H1 (cell line): ENCODE results near the gene SGSH. TPM values are rescaled to one million over a fixed set of nuclear protein-coding genes. Genes with fewer than 3 reads are reported as not detected.

Experiments used
- HDAC2 ChIP-seq, 2 experiments: fragments of 300-600 bp in 1 of 2; sonication (generic) in 1 of 2; IDR thresholded peaks; 2 replicates each; pipeline ENCODE4 v1.6.1; 2011 to 2012; ENCODE audit warnings: low read depth in 2 of 2, low read length in 2 of 2, mild to moderate bottlenecking in 2 of 2, moderate library complexity in 2 of 2, borderline replicate concordance in 1 of 2, inconsistent platforms in 1 of 2
- JUND ChIP-seq: IDR thresholded peaks from 2 replicates; pipeline ENCODE4 v1.6.1; 2011; ENCODE audit warnings: mild to moderate bottlenecking, improper control_type of control experiment, low read length
- SUZ12 ChIP-seq: fragments of 200-600 bp; sonication (generic); IDR thresholded peaks from 2 replicates; pipeline ENCODE4 v1.6.1; 2012; ENCODE audit warnings: mild to moderate bottlenecking, inconsistent platforms, low read length, moderate library complexity, mixed read lengths
- polyA plus RNA-seq, 7 experiments: library from polyadenylated mRNA; depleted of rRNA in 3 of 7; stranded (reverse) in 5 of 7; unstranded in 2 of 7; fragments of >200 nt in 5 of 7; fragments of 200-250 nt in 2 of 7; gene quantifications; 1 replicate in 5 of 7; 2 replicates in 1 of 7; 4 replicates in 1 of 7; pipeline versions ENCODE4 v1.2.1 to v1.2.3, GENCODE V29; 2011 to 2013; ENCODE audit warnings: missing spikeins in 2 of 7, mixed read lengths in 2 of 7
- total RNA-seq: library from RNA; stranded (reverse); fragmentation: NEBNext Ultra II Directional; extraction: Animal tissue kit (Norgen Biotek cat#: 25700); gene quantifications from 2 replicates; pipeline ENCODE4 v1.2.1, GENCODE V29; 2021

The SGSH gene
- total and polyA plus RNA-seq, 2 of the 8 experiments (the other 6 are each of a cell fraction or from before 2014, with no cell fraction given), result 18.0 to 19.6 TPM

GRCh38 chr17:80260069-80260535 is 40.0 kb upstream of the SGSH start (continued):
- TF ChIP-seq SUZ12 (no peak), HDAC2 (IDR thresholded peaks at IDR 0.05; ENCODE audit: borderline replicate concordance in 1 of 2, low read depth in 2 of 2, low read length in 2 of 2) (no peak), JUND (no peak)
